Measurements from ENCODE around the gene ELMOD1. TPM values are rescaled to one million over a fixed set of nuclear protein-coding genes. Genes with fewer than 3 reads are reported as not detected.

ELMOD1 gene
- total and polyA plus RNA-seq, 10 of the 15 experiments (the other 5 are each of a cell fraction or from before 2014, with no cell fraction given): not detected

GRCh38 chr11:107699371-107700285 is 108.7 kb downstream of the ELMOD1 start (continued):
- TF ChIP-seq E2F4 (IDR thresholded peaks at IDR 0.05; ENCODE audit: low read depth, low read length) (no peak), SPI1 (IDR thresholded peaks at IDR 0.05; ENCODE audit: borderline replicate concordance, insufficient read depth, low read depth, low read length) (no peak), ASH2L (IDR thresholded peaks at IDR 0.05; ENCODE audit: borderline replicate concordance, low read depth) (no peak), CHD4 (IDR thresholded peaks at IDR 0.05) (no peak)

- DNase-seq (ENCODE audit: low read depth, low spot score): no peak
- SMC1A ChIA-PET (ENCODE audit: uncharacterized antibody, unreplicated experiment): interaction anchor here (1.1 kb wide), 1 partner anchor 10 kb away, joined by 3 read pairs; the partner anchor contains the start of gene SLN
- Histone ChIP-seq H3K4me3 (no peak overlapping the region), H3K4me2 (ENCODE audit: control insufficient read depth, insufficient read depth) (no peak overlapping the region), H3K36me3 (ENCODE audit: control insufficient read depth in 2 of 2, insufficient read depth in 2 of 2, low read length in 1 of 2) (no peaks in the 10 kb centered on the region), H3K27ac (ENCODE audit: control insufficient read depth, insufficient read depth) (no peak overlapping the region), H3K9me3 (replicated peaks; ENCODE audit: control insufficient read depth, insufficient read depth, low read length) (no peaks in the 10 kb centered on the region), H3K9ac (ENCODE audit: control insufficient read depth, insufficient read depth, low read length) (no peak overlapping the region), H3K4me1 (ENCODE audit: control insufficient read depth, insufficient read depth, low read length) (no peaks in the 10 kb centered on the region), H2AFZ (ENCODE audit: control insufficient read depth, low read depth, low read length) (no peak overlapping the region), H4K20me1 (ENCODE audit: control insufficient read depth, insufficient read depth) (no peaks in the 10 kb centered on the region), H3K79me2 (ENCODE audit: control insufficient read depth, insufficient read depth, low read length) (no peaks in the 10 kb centered on the region), H3K27me3 (replicated peaks in 1 of 2; ENCODE audit: control insufficient read depth in 2 of 2, insufficient read depth in 2 of 2, low read length in 1 of 2) (peaks cover 1 to 8% of the 10 kb centered on the region in 2 experiments; a peak in 2 of 4 replicates)
- FAIRE-seq: peak; percentile 7
- RAD21 ChIA-PET (ENCODE audit: unreplicated experiment): interaction anchor here (1.0 to 1.1 kb wide), 2 partner anchors 30 to 39 kb away, joined by 3 read pairs; no protein-coding TSS in a partner anchor
- in situ Hi-C loops (cut with MboI) (no loop called here), intact Hi-C loops (cut with micrococcal nuclease; ENCODE audit: unreplicated experiment) (no loop called here)
- no peak for ATAC-seq
- no TSS peak for BruUV-seq (replicated peaks)
- CTCF ChIA-PET: interaction anchor here (0.6 to 1.2 kb wide), 3 partner anchors 13 to 139 kb away, joined by 3 read pairs; no protein-coding TSS in a partner anchor
- 49% methylated on average over 7 of the region's 7 CpGs for WGBS (ENCODE audit: insufficient coverage, insufficient replicate concordance, low lambda C conversion rate, missing lambda C conversion rate)
- POLR2A ChIA-PET: no interaction called here
- TF ChIP-seq SIX5 (IDR thresholded peaks at IDR 0.05; ENCODE audit: low read depth, low read length, severe bottlenecking) (no peak), IRF4 (IDR thresholded peaks at IDR 0.05; ENCODE audit: low read depth, low read length) (no peak), TAF1 (IDR thresholded peaks at IDR 0.05; ENCODE audit: borderline replicate concordance, low read depth, low read length) (no peak), REST (IDR thresholded peaks at IDR 0.05; ENCODE audit: low read depth, low read length) (no peak), YBX1 (IDR thresholded peaks at IDR 0.05) (no peak), CHD1 (IDR thresholded peaks at IDR 0.05; ENCODE audit: low read depth, low read length) (no peak), BMI1 (IDR thresholded peaks at IDR 0.05; ENCODE audit: borderline replicate concordance) (no peak), ELK1 (IDR thresholded peaks at IDR 0.05; ENCODE audit: low read depth, low read length) (no peak), NRF1 (conservative IDR thresholded peaks at IDR 0.05; ENCODE audit: low read depth, low read length) (no peak), RAD21 (IDR thresholded peaks at IDR 0.05; ENCODE audit: insufficient read depth, low read depth, low read length) (no peak), SREBF2 (IDR thresholded peaks at IDR 0.05; ENCODE audit: low read length) (no peak), YY1 (IDR thresholded peaks at IDR 0.05; ENCODE audit: low read depth, low read length) (no peak)
Observed at GRCh38 chr11:107702109-107702660, 111.2 kb downstream of the ELMOD1 start.

Measured in GM12878 (cell line).